ENCODE measurements around the gene KRTAP10-1. TPM values are rescaled to one million over a fixed set of nuclear protein-coding genes. Genes with fewer than 3 reads are reported as not detected.
"Not testable (repeated sequence)": the region's sequence is repeated elsewhere in the genome, so short reads cannot be mapped to it uniquely, and the experiment has no call there.

KRTAP10-1 gene, protein sequence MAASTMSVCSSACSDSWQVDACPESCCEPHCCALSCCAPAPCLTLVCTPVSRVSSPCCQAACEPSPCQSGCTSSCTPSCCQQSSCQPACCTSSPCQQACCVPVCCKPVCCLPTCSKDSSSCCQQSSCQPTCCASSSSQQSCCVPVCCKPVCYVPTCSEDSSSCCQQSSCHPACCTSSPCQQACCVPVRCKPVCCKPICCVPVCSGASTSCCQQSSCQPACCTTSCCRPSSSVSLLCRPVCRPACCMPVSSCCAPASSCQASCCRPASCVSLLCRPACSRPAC
- not detected for polyA plus RNA-seq (2013, experiment 1 of 2; ENCODE audit: insufficient read length)
- polyA plus RNA-seq (2013, experiment 2 of 2; ENCODE audit: insufficient read length): not detected

DNA sequence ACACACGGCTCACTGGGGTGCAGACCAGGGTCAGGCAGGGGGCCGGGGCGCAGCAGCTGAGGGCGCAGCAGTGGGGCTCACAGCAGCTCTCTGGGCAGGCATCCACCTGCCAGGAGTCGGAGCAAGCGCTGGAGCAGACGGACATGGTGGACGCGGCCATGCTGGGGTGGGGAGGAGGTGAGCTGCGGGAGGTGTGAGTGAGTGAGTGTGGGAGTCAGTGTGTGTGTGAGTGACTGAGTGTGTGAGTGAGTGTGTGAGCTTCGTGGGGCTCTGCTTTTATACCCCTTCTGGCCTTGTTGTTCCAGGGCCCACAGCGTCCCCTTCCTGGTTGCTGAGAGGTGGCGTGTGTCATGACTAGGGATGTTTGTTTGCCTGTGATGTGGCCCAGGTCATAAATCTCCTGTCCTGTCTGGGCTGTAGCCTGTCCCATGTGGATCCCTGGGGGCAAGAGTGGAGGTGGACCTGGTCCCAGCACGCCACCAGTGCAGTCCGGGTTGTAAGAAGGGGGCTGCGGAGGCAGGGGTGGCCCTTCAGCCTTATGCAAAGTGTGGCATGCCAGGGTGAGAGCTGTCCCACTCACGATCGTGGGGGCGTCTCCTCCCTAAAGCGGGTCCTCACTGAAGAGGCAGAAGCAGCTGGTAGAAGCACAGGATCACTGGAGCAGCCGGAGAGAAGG is at the start of gene KRTAP10-1:
TSS of gene KRTAP10-1 (minus strand) at position 205 of the 676 bp plus-strand sequence. CDS start at position 160, 45 bp downstream.
- no peak for DNase-seq

DNA sequence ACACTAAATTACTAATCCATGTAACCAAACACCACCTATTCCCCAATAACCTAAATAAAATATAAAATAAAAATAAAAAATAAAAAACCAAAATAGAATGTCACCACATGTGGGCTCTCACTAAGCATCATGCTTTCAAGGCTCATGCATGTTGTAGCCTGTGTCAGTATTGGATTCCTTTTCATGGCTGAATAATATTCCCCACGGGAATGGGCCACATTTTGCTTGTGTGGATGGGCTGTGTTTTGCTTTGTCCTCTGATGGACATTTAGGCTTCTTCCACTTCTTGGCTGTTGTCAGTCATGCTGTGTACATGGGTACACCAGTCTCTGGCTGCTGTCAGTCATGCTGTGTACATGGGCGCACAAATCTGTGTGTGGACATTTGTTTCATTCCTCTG is 49.1 kb upstream of the KRTAP10-1 start:
- DNase-seq: no peak

DNA sequence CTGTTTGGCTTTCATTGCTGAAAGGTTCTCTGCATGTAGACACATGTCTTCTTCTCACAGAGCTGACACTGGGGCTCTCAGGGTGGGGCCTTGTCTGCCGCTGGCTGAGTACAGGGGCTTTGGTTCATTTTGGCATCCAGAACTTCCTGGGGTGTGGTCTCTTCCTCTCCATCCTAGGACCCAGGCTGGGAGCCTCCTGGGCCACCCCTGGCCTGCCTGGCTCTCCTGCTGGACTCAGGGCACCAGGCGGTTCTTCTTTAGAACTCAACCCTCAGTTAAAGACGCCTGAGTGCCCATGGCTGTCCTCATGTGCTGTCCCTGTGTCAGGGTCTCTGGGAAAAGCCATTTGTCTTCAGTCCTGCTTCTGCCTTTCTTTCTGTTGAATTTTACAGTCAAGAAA is 45.9 kb upstream of the KRTAP10-1 start:
- DNase-seq: no peak

DNA sequence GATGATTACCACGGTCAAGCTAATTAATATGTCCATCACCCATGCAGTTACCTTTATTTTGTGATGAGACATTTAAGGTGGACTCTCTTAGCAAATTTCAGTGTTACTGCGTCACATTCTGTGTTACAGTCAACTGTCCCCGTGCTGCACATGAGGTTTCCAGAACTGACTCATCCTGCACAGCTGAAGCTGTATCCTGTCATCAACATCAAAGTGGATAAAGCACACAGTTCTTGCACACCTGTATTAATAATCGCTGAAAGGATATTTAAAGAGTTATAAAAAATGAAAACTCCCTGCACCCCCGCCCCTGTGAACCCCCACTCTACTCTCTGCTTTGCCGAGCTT is 43.8 kb upstream of the KRTAP10-1 start:
- DNase-seq: no peak

DNA sequence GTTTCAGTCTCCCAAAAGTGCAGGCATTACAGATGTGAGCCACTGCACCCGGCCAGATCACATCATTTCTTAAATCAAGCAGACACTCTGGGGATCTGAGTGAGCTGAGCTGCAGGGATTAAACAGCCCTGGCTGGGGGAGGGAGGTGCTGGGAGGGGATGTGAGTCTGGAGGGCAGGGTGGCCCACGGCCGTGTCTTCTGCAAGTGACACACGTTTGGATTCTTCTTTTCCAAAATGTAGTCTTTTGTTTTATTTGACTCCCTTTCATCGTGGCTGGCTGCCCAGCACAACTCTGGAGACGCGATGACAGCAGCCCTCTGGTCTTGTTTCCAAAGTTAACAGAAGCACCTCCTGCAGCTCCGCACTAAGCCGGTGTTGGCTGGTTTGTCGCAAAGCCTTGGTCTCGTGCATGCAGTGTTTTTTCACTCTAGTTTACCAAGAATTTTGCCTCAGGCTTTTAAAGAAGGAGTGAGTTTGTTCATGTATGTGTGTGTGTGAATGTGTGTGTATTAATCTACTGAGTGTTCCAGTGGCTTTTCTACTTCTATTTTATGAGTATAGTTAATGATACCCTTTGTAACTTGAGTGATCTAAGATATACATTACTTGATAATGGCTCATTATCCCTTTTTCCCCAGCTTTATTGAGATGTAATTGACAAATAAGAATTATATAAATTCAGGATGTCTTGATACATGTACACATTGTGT is 43.2 kb upstream of the KRTAP10-1 start:
- DNase-seq: peak; percentile 2

DNA sequence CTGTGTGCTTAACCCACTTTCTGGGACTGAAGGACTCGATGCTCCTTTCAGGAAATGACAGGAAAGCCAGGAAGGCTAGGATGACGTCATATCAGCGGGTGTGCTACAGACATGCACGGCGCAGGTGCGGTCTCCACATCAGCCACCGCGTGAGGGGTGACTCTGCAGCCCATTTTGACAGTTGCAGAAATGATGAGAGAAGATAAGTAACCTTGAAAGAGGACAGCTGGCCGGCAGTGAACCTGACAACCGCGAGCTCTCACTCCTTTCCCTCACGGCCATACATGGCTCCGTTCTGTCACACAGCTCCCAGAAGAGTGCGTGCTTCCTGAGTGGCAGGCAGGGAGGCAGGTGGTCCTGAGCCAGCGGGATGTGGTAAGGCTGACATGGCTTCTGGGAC is 42.1 kb upstream of the KRTAP10-1 start:
- no peak for DNase-seq

DNA sequence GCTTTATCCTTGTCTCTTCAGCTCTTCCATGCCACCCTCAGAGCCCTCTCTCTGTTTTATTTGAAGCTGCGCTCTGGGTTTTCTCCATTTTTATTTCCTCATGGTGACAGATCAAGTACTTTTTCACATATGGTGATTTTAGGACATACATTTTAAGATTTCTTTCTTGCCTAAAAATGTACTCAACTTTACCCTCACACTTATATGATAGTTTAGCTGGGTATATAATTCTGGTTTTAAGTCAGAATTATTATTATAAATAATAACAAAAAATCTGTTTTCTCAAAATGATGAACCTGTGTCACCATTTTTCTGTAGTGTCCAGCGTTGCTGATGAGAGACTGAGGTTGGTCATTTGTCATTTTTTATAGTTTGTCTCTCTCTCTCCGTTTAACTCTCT is 41.2 kb upstream of the KRTAP10-1 start:
- no peak for DNase-seq

DNA sequence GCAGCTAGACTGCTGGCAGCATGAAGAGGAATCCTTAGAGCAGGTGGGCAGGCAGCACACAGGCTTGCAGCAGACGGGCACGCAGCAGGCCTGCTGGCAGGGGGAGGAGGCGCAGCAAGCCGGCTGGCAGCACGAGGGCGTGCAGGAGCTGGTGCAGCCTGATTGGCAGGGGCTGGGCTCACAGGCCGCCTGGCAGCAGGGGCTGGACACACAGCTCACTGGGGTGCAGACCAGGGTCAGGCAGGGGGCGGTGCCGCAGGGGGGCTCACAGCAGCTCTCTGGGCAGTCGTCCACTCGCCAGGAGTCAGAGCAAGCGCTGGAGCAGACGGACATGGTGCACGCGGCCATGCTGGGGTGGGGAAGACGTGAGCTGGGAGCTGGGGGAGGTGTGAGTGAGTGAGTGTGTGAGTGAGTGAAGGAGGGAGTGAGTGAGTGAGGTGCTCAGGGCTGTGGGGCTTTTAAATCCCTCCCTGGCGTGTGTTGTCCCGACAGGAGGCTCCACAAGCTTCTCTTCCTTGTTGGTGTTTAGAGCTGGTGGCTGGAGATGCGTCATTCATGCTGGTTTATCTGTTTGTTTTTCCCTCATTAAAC is 40.3 kb upstream of the KRTAP10-1 start, which contains the start of gene KRTAP10-5:
TSS of gene KRTAP10-5 (minus strand) at position 374 of the 591 bp plus-strand sequence. CDS start at position 348, 26 bp downstream.
- not testable (repeated sequence) for DNase-seq

DNA sequence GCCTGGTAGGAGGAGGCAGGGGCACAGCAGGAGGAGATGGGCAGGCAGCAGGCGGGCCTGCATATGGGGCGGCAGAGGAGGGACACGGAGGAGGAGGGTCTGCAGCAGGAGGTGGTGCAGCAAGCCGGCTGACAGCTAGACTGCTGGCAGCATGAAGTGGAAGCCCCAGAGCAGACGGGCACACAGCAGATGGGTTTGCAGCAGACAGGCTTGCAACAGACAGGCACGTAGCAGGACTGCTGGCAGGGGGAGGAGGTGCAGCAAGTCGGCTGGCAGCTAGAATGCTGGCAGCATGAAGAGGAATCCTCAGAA is 39.8 kb upstream of the KRTAP10-1 start:
- DNase-seq: no peak

DNA sequence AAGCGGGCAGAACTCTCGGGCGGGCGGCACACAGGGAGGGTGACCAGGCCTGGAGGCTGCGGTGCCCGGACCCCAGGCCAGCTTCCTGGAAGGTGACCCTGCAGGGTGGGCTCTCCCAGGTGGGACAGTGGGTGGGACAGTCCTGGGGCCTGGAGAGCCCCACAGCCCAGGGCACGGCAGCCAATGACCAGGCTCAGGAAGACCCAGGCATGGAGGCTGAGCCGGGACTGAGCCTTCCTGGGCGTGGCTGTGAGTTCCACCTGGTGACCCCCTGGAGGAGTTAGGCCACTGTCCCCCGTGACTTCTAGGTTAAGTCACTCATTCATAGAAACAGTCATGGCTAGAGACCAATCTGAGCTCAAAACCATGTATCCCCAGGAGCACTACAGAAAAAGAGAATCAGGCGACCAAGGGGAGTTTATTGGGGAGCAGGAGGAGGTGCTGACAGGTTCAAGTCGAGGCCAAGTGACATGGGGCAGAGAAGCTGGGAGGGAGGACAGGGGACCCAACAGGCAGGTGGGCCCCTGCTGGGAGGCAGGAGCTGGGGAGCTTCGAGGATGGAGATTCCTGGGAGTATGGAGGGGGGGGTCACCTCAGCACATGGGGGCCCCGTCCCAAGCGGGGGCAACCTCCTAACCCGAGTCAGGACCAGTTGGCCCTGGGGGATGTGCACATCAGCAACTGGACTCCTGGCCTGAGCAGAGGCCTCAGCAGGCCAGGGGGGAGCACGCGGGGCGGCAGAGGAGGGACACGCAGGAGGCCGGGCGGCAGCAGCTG is 39.2 kb upstream of the KRTAP10-1 start:
- DNase-seq: no peak

DNA sequence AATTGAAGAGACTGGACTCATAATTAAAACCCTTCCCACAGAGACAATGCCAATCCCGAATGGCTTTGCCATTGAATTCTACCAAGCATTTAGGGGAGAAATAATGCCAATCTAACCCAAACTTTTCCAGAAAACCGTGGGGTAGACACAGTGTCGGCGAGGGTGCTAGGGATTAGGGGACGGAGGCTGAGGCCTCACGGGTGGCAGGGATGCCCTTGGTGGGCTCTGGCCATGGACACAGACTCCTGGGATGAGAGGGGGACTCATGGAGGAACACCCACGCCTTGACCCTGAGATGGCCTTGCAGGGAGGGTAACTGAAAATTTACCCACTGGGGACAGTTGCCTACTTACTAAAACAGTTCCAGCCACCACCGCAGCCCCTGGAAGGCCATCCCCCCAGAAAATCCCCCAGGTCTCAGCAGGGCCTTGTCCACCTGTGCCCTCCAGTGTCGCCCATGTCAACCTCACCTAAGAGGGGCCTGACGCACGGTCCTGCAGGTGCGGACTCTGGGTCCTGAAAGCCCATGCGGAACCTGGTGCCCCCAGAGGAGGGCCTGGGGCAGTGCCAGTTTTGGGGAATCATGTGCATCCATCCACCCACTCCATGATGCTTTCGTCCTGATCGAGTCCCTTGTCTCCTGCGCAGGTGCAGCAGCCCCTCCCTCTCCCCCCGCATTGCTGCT is 38.5 kb upstream of the KRTAP10-1 start:
- no peak for DNase-seq

DNA sequence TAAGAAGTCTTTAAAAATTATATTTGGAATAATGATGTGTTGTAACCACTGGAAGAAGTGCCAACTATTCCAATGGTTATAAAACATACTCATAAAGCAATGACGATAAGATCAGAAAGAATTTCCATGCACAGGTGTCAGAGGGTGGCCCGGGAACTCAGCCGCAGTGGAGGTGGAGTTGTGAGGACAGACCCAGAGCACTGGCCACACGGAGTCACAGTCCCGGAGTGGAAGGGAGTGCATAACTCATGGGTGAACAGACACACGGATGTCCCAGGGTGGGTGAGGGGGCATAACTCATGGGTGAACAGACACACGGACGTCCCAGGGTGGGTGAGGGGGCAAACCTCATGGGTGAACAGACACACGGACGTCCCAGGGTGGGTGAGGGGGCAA is 36.0 kb upstream of the KRTAP10-1 start:
- no peak for DNase-seq

DNA sequence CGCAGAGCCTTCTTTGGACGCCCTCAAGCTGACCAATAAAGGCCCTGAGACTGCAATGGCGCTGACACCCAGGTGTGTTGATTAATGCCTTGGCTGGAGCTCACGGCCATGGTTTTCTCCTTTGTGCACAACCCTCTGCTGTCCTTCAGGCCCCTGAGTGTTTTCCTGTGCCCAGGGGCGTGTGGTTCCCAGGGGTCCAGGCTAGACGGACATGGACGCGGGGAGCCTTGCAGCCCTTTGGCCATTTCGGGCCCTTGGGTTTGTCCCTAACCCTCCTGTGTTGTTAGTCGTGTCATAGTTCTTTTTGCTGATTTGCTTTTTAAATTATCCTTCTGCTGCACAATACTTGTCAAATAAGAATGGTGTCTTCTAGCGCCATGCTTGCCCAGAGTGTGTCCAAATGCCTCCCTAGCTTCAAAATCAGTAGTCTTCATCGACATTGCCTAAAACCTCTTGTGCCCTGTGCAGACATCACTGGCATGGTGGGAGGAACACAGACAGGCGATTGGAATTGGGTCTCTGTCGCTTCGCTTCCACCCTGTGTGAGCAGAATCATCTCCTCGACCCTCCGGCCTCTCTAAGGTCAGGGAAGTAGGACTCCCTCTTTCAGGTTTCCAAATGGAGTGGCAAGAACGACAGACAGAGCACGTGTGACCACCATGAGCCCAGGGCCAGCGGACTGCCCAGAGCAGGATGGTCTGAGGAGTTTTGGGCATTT is 35.5 kb upstream of the KRTAP10-1 start:
- DNase-seq: no peak

DNA sequence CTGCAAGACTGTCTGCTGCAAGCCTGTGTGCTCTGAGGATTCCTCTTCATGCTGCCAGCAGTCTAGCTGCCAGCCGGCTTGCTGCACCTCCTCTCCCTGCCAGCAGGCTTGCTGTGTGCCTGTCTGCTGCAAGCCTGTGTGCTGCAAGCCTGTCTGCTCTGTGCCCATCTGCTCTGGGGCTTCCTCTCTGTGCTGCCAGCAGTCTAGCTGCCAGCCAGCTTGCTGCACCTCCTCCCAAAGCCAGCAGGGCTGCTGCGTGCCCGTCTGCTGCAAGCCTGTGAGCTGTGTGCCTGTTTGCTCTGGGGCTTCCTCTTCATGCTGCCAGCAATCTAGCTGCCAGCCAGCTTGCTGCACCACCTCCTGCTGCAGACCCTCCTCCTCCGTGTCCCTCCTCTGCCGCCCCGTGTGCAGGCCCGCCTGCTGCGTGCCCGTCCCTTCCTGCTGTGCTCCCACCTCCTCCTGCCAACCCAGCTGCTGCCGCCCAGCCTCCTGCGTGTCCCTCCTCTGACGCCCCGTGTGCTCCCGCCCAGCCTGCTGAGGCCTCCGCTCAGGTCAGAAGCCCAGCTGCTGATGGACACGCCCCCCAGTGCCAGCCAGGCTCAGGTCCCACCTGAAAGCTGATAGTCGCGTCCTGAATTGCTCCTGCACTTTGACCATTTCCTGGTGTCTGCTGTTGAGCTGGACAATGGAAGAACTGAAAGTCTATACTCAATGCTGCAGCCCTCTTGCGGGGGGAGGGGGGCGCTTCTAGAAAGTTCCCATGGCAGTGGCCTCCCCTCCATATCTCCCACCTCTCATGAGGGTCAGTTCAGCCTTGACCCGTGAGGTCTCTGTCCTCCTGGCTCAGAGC is 34.7 kb upstream of the KRTAP10-1 start:
- DNase-seq: no peak

DNA sequence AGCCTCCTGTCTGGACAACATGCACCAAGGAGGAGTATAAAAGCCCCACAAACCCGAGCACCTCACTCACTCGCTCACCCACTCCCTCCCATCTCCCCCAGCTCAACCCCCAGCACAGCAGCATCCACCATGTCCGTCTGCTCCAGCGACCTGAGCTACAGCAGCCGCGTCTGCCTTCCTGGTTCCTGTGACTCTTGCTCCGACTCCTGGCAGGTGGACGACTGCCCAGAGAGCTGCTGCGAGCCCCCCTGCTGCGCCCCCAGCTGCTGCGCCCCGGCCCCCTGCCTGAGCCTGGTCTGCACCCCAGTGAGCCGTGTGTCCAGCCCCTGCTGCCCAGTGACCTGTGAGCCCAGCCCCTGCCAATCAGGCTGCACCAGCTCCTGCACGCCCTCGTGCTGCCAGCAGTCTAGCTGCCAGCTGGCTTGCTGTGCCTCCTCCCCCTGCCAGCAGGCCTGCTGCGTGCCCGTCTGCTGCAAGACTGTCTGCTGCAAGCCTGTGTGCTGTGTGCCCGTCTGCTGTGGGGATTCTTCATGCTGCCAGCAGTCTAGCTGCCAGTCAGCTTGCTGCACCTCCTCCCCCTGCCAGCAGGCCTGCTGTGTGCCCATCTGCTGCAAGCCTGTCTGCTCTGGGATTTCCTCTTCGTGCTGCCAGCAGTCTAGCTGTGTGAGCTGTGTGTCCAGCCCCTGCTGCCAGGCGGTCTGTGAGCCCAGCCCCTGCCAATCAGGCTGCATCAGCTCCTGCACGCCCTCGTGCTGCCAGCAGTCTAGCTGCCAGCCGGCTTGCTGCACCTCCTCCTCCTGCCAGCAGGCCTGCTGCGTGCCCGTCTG is 33.8 kb upstream of the KRTAP10-1 start, which contains the start of gene KRTAP10-4:
TSS of gene KRTAP10-4 (plus strand) at position 100 of the 827 bp plus-strand sequence. CDS start at position 130, 30 bp downstream.
- not testable (repeated sequence) for DNase-seq

DNA sequence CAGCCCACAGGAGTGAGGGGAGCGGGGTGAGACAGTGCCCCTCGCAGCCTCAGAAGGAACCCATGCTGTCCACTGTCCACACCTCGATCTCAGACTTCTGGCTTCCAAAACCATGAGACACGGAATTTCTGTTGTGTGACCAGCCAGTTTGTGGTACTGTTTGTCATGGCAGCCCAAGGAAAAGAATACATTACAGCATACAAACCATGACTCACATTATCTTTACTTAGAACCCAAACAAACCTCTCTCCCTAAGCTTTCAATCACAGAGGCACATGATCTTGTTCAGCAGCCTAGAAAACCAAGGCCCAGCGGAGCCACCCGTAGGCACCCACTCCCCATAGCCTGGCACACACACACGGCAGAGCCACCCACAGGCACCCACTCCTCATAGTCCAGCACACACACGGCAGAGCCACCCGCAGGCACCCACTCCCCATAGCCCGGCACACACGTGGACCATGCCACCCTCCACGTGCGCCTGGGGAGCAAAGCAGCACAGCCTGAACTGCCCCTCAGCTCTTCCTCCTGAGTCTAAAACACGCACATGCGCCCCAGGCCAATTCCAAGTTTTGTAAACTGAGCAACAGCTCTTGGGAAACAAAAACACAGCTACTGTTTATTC is 33.1 kb upstream of the KRTAP10-1 start:
- DNase-seq: no peak

DNA sequence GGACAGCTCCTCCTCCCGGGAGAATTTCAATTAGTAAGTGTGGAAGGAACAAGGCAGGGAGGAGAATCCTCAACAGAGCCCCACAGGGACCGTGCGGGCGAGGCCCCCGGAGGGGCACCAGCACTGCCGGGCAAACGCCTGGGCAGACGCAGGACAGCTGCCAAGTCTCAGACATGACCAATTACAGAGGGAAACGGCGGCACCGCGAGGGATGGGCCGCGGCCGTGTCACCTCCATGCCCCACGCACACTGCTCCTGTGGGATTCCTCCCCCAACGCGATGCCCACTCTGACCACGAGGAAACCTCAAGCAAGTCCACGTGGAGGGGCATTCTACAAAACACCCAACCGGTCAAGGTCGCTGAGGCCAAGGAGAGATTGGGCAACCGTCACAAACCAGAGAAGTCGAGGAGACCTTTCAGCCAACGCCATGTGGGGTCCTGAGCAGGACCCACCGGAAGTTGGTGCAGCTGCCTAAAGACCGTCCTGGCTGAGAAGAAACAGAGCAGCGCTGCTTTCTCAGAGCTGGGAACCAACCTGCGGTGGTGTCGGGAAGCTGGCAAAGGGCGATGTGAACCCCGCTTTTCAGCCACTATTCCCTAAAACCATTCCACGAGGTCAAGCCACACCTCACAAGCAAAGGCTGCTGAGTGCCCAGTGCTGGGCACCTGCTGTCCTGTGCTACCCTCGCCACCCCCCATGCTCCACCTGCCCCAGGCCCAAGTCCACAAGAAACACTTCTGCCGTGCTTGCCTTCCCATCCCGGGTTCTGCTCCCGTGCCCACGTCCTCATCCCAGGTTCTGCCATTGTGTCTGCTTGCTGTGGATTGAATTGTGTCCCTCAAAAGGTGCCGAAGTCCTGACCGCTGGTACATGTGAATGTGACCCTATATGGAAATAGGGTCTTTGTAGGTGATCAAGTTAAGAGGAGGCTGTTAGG is 32.1 kb upstream of the KRTAP10-1 start:
- no peak for DNase-seq

Measured in fibroblast of skin of scalp (primary cell).